HG02642 (cell line): ENCODE data around the gene CIAO1.
"Not testable (repeated sequence)": the region's sequence is repeated elsewhere in the genome, so short reads cannot be mapped to it uniquely, and the experiment has no call there.

Experiments used
- ATAC-seq: cut with Tn5 transposase; IDR thresholded peaks from one replicate; pipeline ENCODE4 v1.9.1; 2021; ENCODE audit warnings: mild to moderate bottlenecking; ENCODE audit not compliant: unreplicated experiment, poor library complexity

The CIAO1 gene

DNA sequence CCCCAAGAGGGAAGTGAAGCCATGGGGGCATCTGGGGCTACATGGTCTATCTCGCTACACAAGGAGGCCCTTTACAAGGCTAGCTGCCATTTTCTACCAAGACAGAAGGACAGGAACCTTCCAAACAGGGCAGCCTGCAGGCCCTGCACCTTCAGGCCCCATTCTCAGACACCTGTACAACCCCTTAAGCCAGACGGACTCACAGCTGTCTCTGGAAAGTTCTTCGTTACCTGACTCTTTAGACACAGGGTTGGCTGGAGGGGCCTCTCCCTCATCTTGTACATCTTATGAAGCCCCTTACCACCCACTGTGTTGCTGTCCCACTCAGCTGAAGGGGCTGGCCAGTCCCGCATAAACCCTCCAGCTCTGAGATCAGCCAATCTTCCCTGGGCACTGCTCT, 17.4 kb upstream of the CIAO1 start:
- no peak for ATAC-seq

DNA sequence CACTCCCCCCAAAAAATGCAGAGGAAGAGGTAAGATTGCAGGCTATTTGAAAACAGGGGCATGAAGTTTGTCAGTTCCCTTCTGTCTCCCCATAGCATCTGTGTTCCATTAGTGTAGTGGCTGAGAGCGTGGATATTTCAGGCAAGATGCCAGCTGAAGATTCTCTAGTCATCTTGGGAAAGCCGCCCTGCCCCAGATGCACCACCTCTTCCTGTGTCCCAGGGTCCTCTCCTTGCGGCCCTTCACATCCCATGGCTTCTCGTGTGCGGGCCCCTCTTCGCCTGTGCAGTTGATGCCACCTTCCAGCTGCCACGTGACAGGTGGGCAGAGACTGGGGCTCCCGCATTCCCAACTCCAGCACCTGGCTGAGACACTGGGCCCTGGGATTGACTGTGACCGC, 16.4 kb upstream of the CIAO1 start:
- ATAC-seq = no peak

DNA sequence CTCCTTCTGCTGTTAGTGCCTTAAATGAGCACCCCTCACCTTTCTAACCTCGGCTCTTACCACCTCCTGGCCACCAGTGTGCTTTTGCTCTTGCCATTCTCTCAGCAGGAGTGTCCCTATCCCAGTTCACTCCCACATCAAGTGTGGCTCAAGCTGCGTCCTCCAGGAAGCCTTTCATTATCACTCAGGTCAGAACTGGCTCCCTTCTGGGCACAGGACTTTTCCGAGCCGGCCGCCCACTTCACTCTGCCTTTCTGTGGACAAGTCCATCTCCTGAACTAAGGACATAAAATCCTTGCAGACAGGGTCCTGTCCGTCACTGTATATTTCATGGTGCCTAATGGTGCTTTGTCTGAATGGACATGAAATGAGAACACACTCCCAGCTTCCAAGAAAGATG, 15.8 kb upstream of the CIAO1 start:
- ATAC-seq = no peak

DNA sequence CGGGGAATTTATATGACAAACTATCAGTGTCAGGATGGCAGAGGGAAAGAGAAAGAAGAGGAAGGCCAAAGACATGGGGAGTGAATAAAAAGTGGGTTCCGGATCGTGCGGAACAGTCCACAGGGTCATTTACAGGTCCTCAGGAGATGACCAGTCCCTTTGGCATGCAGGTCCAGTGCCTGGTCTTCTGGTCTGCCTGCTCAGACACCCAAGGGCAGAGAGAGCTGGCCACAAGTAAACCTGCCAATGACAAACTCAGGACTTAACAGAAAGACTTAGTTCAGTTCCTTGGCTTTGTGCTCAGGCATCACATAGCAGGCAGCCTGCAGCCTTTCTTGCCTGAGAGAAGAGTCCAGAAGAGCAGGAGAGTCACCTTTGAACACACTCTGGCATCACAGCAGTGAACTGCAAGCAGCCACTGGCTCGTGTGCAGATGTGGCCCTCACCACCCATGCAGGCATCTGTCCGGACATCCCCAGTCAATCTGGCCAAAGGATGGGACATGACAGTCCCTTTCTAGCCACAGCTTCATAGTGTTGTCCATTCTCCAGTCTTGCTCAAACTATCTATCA, 14.2 kb upstream of the CIAO1 start:
- no peak for ATAC-seq

DNA sequence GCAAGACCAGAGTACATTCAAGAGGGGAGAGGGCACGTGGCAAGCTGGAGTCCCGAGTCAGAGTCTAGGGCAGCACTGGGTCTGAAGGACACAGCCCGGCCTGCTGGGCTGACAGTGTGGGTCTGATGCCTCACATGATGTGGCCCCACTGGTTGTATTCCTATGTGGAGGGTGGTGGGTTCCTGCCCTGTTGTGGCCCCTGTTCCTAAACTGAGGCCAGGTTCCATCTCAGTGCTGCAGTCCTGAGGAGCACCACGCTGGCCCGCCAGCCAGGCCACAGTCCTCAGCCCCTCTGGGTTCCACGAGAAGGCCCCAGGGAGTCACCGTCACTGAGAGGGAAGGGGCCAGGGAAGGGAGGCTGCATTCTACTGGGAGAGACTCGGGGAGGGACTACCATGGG, 13.5 kb upstream of the CIAO1 start:
- ATAC-seq = no peak

DNA sequence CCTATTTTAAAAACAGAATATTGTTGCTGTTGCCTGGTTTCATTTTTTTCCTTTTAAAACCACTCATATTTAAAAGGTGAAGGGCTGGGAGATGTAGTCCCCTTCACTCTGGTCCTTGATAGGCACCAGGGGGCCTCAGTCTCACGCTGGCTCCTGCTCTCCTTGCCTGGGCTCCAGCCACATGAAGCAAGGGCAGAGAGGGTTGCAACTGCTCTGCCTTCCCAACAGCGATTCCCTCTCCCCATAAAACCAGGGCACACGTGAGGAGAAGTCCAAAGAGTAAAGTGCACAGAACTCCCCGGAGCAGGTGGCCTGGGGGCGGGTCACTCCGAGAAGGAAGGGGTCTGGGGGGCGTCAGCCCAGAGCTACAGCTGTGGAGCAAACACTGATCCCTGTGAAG, 13.0 kb upstream of the CIAO1 start:
- ATAC-seq = no peak

DNA sequence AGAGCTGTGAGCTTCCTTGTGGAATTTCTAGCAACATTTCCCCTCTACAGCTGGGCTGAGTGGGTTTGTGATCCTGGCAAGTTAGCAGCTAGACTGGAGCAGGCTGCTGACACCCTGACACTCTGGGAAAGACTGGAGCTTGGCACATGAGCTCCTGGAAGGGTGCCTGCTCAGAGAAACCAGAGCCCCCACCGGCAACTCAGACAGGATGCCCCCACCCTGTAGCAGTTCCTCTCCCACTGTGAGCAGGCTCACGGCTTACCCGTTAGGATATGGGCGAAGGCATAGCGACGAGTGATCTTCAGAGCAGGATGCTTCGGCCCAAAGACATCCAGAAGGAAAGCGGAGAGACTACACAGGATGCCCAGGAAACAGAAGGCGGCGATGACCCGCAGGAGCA, 11.5 kb upstream of the CIAO1 start:
- no peak for ATAC-seq

DNA sequence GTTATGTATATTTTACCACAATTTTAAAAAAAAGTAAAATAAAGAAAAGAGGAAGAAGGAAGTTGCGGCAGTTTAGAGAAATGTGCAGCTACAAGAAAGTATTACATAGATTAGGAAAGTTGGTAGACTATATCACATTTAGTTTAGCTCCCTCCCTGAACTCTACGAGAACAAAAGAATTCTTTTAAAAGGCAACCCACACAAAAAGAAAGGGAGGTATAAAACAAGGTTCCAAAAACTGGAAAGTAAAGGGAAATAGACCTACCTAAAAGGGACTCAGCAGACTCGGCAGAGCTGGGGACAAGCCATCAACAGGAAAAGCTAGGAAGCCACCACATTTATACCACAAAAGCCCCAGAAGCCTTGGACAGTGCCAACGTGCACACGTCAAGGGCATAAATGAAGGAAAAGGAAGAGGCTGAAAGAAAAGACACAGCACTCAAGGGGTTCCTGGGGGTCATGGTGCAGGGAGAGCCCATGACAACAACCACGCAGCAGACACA, 9.4 kb upstream of the CIAO1 start:
- no peak for ATAC-seq

DNA sequence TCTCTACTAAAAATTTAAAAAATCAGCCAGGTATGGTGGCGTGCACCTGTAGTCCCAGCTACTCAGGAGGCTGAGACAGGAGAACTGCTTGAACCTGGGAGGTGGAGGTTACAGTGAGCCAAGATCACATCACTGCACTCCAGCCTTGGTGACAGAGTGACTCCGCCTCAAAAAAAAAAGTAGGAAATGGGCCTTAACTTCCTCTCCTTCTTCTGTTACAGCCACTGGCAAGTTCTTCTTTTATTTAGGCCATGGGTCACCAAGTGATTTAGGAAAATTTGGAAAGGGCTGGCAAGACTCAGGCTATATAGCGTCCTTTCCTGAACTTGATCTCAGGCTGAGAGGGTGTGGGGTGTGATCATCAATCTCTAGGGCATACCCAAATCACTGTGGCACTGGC, 8.3 kb upstream of the CIAO1 start:
- not testable (repeated sequence) for ATAC-seq

DNA sequence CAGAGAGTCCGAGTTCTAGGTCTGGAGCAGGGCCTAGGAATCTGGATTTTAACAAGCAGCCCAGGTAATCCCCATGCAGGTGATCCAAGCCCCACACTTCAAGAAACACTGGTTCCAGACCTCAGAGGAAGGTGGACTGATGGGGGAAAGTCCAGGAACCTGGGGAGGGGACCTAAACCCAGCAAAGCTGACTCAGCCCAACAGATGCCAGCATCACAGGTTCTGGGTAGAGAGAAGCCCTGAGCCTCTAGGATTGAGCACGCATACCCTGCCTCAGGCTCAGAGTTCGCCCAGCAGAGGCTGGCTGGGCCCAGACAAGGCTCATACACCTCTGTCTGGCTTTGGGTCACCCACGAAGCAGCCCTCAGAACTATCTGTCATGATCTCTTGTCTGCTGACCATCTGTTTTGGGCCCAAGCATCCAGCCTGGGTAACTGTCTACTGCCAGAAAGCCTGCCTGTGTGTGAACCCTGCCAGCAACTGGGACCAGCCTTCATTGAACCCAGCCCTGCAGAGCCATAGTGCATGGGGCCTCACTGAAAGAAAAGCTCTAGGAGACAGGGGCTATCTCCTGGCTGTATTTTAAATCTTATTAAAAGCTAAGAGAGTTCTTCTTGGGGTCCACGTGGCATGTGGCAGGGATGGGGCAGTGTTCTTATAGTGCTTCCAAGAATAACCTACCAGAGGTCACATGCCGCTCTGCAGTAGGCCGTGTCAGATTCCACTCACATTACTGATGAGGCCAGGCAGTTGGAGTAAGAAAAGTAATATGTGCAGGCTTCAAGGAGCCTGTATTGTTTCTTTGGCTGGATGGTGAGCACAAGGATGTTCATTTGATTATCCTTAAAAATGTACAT, 7.6 kb upstream of the CIAO1 start:
- ATAC-seq = no peak

DNA sequence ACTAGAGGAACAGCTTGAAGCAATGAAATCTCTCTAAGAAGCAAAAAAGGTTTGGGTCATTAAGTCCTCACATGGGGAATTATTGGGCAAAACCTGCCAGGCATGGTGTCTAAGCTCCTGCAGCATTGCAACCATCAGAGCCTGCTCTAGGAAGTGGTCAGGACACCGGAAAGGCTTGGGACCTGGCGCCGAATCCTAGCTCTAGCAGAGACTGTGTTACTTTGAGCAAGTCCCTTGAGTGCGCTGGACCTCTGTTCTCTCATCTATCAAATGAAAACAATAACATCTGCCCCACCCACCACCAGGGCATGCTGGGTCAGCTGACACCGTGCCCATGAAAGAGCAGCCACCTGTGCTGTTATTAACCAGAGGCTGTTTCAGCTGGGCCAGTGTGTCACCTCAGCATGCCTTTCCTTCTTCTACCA, 6.5 kb upstream of the CIAO1 start:
- ATAC-seq = no peak

DNA sequence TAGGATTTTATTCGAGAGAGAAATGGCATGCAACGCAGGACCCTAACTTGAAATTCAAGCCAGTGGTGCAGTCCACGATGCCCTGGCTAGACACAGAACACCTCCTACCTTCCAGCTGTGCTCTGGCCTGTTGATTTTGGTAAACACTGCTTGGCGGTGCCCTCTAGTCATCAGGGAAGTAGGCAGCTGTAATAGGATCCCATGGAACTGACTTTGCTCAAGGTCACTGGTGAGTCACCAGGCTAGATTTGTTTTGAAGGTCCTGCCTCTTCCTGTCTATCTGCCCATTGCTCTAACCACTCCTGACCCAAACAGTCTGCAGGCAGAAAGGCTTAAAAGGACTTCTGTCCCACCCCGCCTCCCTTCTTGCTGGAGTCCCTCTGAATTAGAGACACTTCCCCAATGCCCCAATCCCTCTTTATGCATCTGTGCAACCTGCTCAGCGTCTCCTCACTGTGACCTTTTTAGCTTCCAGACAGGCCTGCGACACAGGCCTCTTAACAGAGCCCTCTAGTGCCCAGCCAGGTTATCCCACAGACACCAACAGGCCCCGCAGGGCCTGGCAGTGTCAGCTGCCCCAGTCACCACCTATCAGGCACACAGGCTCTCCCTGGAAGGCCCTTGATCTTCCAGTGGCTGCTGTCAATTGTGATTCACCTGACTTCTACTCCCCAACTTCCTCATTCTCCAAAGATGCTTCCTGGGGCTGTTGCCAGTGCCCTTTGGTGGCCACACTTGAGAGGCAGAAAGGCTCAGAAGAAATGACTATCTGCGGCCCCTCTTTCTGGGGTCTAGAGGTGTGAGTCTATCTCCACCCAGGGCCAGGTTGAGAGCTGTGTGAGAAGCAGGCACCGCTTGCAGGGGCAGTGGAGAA, 5.4 kb upstream of the CIAO1 start:
- ATAC-seq = no peak

DNA sequence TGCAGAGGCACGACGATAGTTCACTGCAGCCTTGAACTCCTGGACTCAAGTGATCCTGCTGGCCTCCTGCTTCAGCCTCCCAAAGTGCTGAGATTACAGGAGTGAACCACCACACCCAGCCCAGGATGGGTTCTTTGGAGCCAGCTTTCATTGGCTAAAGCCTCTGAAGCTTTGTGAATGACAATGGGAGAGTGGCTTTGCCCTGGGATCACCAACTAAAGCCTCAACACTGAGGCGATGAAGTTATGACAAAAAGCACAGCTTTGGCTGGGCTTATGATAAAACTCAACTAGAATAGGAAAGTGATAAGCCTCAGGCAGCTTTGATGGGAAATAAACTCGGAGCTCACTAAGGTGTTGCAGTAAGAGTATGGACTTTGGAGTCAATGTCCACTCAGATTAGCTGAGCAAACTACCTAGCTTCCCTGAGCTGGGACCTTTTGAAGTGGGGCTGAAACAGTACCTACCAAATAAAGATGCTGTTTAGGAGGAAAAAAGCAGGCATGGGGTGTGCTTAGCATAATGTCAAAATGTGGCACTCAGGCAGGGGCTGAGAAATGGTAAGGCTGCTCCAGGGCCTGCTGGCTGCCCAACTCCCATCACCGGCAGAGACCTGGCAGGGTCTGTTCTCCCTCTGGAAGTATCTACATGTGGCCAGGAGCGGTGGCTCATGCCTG, 4.6 kb upstream of the CIAO1 start:
- ATAC-seq = no peak

DNA sequence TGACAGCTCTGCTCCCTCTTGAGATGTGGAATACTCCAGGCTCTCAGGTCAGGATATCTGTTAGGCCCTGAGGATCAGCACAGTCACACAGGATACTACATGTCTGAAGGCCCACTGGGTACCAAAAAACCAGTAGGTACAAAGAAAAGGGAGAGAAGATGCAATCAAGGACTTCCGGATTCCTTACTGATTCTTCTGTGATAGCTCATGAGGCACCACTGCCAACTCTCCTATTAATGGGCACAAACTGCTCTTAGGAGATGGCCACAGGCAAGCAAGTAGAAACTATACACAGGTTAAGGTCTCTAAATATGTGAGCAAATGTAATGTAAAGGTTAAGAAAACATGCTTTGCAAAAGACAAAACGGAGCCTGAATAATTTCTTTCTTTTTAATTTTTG, 3.7 kb upstream of the CIAO1 start:
- ATAC-seq = no peak

DNA sequence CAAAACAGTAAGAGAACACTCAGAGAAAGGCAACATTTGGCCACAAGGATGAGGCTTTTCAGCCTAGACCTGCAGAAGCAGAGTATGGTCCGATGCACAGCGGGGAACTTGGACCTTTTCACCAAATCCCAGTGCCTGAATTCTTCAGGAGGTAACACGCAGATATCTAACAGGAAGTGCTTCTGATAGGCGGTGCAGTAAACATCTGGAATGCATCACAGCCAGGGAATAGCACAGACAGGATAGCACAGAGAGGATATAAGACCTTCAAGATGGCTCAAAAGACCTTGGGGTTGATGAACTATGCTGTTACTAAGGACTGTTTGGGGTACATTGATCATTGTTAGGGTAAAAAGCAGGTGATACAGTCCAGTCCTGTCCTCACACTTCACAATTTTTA, 1.9 kb upstream of the CIAO1 start:
- no peak for ATAC-seq

DNA sequence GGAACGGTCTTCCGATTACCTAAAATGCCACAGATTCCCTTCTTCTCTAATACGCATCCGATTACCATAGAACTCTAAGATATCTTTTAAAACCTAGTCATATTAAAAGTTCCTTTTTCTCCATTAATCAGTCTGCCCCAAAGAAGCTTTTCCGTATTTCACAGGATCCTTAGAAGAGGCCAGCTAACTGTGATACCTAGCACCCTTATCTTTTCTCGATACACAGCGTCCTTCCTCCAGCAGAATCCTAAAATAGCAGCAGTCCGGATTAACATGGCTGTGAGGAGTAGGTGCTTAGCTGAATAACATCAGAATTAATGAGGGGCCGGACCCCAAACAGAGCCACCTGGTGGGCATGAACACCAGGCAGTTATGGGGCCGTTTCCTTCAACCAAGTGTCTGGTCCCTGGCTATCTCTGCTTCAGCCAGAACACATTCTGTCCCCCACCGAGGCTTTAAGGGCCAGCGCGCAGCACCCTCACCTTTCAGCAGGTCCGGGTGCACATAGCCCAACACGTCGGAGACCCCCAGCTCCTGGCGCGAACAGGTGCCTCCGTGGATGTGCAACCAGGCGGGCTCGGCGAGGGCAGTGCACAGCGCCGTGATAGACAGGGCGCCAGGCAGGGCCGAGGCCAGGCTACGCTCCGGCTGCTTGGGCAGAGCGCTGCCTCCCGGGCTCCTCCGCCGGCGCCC, 1.2 kb upstream of the CIAO1 start:
- no peak for ATAC-seq

DNA sequence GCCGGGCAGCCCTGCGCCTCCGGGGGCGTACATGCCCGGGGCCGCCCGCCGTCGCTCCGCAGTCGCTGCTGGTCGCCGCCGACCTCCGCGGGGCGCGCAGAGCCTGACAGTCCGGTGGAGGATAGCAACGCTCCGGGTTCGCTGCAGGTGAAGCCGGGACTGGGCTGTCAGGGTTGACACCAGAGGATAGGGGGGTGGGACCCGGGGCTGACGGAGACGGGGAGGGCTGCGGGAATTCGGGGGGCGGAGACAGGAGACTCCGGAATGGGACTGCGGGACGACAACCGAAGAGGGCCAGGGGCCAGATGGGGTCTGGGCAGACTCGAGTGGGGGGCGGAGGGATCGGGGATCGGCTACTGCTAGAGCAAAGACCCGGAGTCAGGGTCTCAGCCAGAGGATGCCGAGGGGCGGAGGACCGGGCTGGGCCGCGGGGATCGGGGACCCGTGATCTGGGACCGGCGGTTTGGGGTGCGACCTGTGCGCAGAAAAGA, 631 bp upstream of the CIAO1 start:
- peak; percentile 24 for ATAC-seq

DNA sequence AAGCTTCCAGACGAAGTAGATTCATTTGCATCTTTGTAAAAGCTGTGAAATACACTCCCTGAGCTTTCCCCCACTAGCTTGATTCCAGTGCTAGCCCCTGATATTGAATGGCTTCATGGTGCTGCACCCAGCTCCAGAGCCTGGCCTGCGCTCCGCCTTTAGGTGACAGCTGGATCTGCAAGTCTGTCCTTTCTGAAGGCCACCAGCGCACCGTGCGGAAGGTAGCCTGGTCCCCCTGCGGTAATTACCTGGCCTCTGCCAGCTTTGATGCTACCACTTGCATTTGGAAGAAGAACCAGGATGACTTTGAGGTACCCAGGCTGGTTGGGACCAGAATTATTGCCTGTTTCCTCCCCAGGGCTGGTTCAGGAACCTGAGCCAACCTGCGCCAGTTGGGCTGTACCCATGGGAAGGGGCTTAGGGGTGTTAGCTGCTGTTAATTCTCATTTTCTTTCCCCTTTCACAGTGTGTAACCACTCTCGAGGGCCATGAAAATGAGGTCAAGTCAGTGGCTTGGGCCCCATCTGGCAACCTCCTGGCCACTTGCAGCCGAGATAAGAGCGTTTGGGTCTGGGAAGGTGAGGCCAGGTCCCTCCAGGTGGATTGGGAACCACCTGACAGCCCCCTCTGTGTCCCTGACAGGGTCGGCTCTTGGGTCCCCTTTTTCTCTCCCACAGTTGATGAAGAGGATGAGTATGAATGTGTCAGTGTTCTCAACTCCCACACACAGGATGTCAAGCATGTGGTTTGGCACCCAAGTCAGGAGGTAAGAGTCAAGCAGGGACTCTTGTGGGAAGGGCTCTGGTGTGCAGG, 1.3 kb downstream of the CIAO1 start:
- no peak for ATAC-seq

DNA sequence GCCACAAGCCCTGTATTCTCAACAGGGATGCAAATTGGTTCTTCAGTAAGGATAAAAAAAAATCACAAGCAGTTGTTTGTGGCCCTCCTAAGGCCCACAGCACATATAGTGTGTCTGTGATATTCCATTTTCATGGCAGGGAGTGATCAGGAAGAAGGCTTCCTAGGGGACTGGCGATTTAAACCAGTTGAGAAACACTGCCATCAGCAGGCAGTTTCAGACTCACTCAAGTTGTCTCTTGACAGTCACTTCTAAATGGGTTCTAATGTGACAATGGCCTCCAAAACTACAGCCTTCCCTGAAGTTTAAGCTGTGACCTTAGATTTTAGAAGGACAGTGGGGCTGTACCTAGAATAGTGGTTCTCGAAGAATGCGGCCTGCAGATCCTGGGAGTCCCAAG, 6.0 kb downstream of the CIAO1 start:
- ATAC-seq = no peak
